MM.1S (cell line): ENCODE data around the gene TM4SF18.

Source experiments
- DNase-seq: peaks from one replicate; pipeline ENCODE4 v3.0.0-alpha.2; 2015
- H2AFZ ChIP-seq: fragments of 300-600 bp; sonication (generic); 2 replicates; pipeline ENCODE4 v1.6.0; 2016; ENCODE audit warnings: antibody characterized with exemption, low read length
- H3F3A ChIP-seq: fragments of 300-600 bp; sonication (generic); 2 replicates; pipeline ENCODE4 v1.6.1; 2016; ENCODE audit warnings: mild to moderate bottlenecking, antibody characterized with exemption, low read length, moderate library complexity, mixed read lengths; ENCODE audit not compliant: insufficient read depth
- H3K27ac ChIP-seq: fragments of 300-600 bp; sonication (generic); 2 replicates; pipeline ENCODE4 v1.5.1; 2016; ENCODE audit warnings: mild to moderate bottlenecking, low read length
- H3K27me3 ChIP-seq: fragments of 300-600 bp; sonication (generic); replicated peaks from 2 replicates; pipeline ENCODE4 v1.6.0; 2016; ENCODE audit warnings: low read length; ENCODE audit not compliant: insufficient read depth
- H3K36me3 ChIP-seq: fragments of 300-600 bp; sonication (generic); replicated peaks from 2 replicates; pipeline ENCODE4 v1.6.1; 2016; ENCODE audit warnings: mild to moderate bottlenecking, low read length, mixed read lengths; ENCODE audit not compliant: insufficient read depth
- H3K4me1 ChIP-seq: fragments of 300-600 bp; sonication (generic); 2 replicates; pipeline ENCODE4 v1.6.1; 2016; ENCODE audit warnings: low read length, mixed read lengths
- H3K4me2 ChIP-seq: fragments of 300-600 bp; sonication (generic); 2 replicates; pipeline ENCODE4 v1.6.0; 2016; ENCODE audit warnings: low read depth, low read length
- H3K4me3 ChIP-seq: fragments of 300-600 bp; sonication (generic); 2 replicates; pipeline ENCODE4 v1.5.1; 2016; ENCODE audit warnings: low read length, mixed read lengths
- H3K79me2 ChIP-seq: fragments of 300-600 bp; sonication (generic); 2 replicates; pipeline ENCODE4 v1.6.1; 2016; ENCODE audit warnings: mixed run types, low read length, mixed read lengths
- H3K9ac ChIP-seq: fragments of 300-600 bp; sonication (generic); 2 replicates; pipeline ENCODE4 v1.6.1; 2016; ENCODE audit warnings: low read length, mixed read lengths
- H3K9me2 ChIP-seq: fragments of 300-600 bp; sonication (generic); replicated peaks from 2 replicates; pipeline ENCODE4 v1.6.1; 2016; ENCODE audit warnings: mild to moderate bottlenecking, low read length, mixed read lengths; ENCODE audit not compliant: insufficient read depth
- H3K9me3 ChIP-seq: fragments of 300-600 bp; sonication (generic); replicated peaks from 2 replicates; pipeline ENCODE4 v1.6.1; 2016; ENCODE audit warnings: mild to moderate bottlenecking, low read length, mixed read lengths; ENCODE audit not compliant: insufficient read depth
- H4K20me1 ChIP-seq: fragments of 300-600 bp; sonication (generic); 2 replicates; pipeline ENCODE4 v1.6.1; 2016; ENCODE audit warnings: mild to moderate bottlenecking, low read length, moderate library complexity, mixed read lengths; ENCODE audit not compliant: insufficient read depth
- EZH2 ChIP-seq: fragments of 300-600 bp; sonication (generic); optimal IDR thresholded peaks from 2 replicates; pipeline ENCODE3; 2017; ENCODE audit warnings: low read depth, mild to moderate bottlenecking, antibody characterized with exemption, low read length, mixed read lengths
- EZH2phosphoT487 ChIP-seq: fragments of 300-600 bp; sonication (generic); IDR thresholded peaks from 2 replicates; pipeline ENCODE4 v1.6.1; 2018; ENCODE audit warnings: antibody characterized with exemption, low read length
- TF ChIP-seq, protein P1 (sequence below): fragments of 300-600 bp; sonication (generic); IDR thresholded peaks from 2 replicates; pipeline ENCODE4 v1.5.1; 2016; ENCODE audit warnings: antibody characterized with exemption, low read length, mixed read lengths

TM4SF18 gene

DNA sequence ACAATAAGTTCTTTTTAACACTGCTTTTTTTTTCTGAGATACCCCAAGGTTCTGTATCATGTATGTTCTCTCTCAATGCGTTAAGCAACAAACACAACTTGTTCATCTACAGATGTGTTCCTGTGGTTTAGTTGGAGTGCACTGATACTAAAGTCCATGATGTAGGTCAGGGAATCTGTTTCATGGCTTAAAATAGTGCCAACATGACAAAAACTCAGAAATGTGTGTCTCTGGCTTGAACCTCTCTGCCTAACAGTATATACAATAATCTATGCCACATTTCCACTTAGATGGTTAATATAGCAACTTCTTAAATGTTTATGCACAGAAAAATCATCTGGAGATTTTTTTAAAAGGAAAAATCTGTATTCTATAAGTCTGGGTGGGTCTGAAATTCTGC, 51.1 kb downstream of the TM4SF18 start:
- no peaks in the 10 kb centered on the region for H3K79me2 ChIP-seq
- no peak overlapping the region for H3K9ac ChIP-seq
- no peak overlapping the region for H2AFZ ChIP-seq
- no peaks in the 10 kb centered on the region for H3K9me2 ChIP-seq
- H3K36me3 ChIP-seq, result no peaks in the 10 kb centered on the region
- TF ChIP-seq EZH2, result no peak
- H3F3A ChIP-seq, result no peaks in the 10 kb centered on the region
- no peak for DNase-seq
- H3K27ac ChIP-seq, result no peak overlapping the region
- no peak overlapping the region for H3K4me3 ChIP-seq
- no peaks in the 10 kb centered on the region for H4K20me1 ChIP-seq
- H3K4me2 ChIP-seq, result no peak overlapping the region
- H3K9me3 ChIP-seq, result no peaks in the 10 kb centered on the region
- no peaks in the 10 kb centered on the region for H3K4me1 ChIP-seq
- no peaks in the 10 kb centered on the region for H3K27me3 ChIP-seq

DNA sequence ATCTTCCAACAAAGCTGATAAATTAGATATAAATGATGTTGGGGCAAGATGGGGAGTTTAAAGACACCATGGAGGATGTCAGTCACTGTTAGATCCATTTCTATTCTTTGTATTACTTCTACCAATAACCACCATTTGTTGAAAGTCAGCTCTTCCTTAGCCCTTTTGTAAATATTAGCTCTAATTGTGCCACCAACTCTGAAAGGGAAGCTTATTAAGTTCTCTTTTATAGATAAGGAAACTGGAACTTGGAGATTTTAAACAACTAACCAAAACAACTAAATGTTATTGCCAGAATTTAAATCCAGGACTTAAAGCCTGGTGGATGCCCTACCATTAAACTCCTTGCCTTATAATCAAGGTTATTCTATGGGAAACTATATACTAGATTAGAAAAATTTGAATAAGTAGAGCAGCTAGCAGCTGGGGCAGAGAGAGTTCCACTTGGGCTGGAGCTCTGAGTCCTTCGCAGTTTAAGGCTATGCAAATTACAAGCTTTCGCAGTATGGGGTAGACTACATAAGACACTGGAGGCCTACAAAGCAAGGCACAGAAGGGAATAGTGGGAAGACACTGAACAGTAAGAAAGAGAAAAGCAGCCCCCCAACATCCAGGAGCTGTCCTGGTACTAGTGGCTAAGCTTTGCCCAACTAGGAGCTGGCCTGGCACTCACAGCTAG, 52.6 kb downstream of the TM4SF18 start:
- Histone ChIP-seq H3K9me3 (no peaks in the 10 kb centered on the region), H3K4me3 (no peak overlapping the region), H3K27me3 (no peaks in the 10 kb centered on the region), H3K36me3 (no peaks in the 10 kb centered on the region), H3K27ac (no peak overlapping the region), H3K4me1 (no peaks in the 10 kb centered on the region), H3F3A (no peaks in the 10 kb centered on the region), H3K9me2 (no peaks in the 10 kb centered on the region), H3K4me2 (no peak overlapping the region), H3K9ac (no peak overlapping the region), H2AFZ (no peak overlapping the region), H4K20me1 (no peaks in the 10 kb centered on the region), H3K79me2 (no peaks in the 10 kb centered on the region)
- no peak for DNase-seq
- TF ChIP-seq EZH2 (no peak), EZH2phosphoT487 (no peak)
- TF ChIP-seq, protein P1, sequence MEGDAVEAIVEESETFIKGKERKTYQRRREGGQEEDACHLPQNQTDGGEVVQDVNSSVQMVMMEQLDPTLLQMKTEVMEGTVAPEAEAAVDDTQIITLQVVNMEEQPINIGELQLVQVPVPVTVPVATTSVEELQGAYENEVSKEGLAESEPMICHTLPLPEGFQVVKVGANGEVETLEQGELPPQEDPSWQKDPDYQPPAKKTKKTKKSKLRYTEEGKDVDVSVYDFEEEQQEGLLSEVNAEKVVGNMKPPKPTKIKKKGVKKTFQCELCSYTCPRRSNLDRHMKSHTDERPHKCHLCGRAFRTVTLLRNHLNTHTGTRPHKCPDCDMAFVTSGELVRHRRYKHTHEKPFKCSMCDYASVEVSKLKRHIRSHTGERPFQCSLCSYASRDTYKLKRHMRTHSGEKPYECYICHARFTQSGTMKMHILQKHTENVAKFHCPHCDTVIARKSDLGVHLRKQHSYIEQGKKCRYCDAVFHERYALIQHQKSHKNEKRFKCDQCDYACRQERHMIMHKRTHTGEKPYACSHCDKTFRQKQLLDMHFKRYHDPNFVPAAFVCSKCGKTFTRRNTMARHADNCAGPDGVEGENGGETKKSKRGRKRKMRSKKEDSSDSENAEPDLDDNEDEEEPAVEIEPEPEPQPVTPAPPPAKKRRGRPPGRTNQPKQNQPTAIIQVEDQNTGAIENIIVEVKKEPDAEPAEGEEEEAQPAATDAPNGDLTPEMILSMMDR, result no peak

DNA sequence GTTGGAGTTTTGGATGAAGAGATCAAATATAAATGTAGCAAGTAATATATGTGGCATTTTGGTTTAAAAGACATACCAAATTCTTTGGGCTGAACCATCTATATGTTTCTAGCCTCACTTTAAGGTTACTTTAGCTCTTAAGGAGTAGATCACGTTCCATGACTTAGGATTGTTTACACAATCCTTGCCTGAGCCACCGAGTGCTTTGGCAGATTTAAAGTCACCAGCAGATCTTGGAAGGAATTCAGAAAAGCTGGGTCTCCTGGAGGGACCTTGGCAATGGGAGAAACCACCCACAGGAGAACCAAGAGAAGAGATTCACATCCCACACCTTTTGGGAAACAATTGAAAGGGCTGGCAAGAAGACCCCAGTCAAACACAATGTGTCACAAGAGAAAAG, 54.5 kb downstream of the TM4SF18 start:
- no peak overlapping the region for H3K4me3 ChIP-seq
- no peak overlapping the region for H3K9ac ChIP-seq
- H3F3A ChIP-seq, result no peaks in the 10 kb centered on the region
- no peaks in the 10 kb centered on the region for H3K4me1 ChIP-seq
- H2AFZ ChIP-seq, result no peak overlapping the region
- H3K9me3 ChIP-seq, result no peaks in the 10 kb centered on the region
- no peak overlapping the region for H3K27ac ChIP-seq
- no peaks in the 10 kb centered on the region for H3K79me2 ChIP-seq
- no peak for DNase-seq
- H3K36me3 ChIP-seq, result no peaks in the 10 kb centered on the region
- H3K9me2 ChIP-seq, result no peaks in the 10 kb centered on the region
- H3K27me3 ChIP-seq, result no peaks in the 10 kb centered on the region
- H3K4me2 ChIP-seq, result no peak overlapping the region
- TF ChIP-seq EZH2phosphoT487, result no peak
- TF ChIP-seq EZH2, result no peak
- TF ChIP-seq, protein P1, result no peak
- no peaks in the 10 kb centered on the region for H4K20me1 ChIP-seq

DNA sequence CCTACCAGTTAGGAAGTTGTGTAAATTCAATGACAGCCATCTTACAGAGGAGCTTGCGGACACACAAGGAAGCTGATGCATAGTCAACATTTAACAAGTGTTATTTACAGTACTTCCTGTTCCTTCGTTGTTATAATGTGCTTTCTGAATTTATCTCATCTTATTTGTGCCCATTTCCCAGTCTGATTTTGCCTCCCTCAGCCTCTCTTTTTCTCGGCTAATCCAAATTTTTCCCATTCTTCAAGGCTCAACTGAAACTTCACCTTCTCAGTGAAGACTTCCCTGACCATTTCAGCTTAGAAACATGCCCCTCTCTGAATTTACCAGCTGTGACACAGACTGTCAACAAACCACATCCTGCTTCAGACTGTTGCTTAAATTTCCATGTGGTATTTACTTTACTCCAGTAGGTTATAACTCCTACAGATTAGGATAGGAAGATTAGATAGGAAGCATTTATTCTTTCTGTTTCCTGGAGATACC, 56.1 kb downstream of the TM4SF18 start:
- Histone ChIP-seq H3F3A (no peaks in the 10 kb centered on the region), H4K20me1 (no peaks in the 10 kb centered on the region), H3K9me2 (no peaks in the 10 kb centered on the region), H3K27me3 (no peaks in the 10 kb centered on the region), H2AFZ (no peak overlapping the region), H3K79me2 (no peaks in the 10 kb centered on the region), H3K4me2 (no peak overlapping the region), H3K4me1 (no peaks in the 10 kb centered on the region), H3K9ac (no peak overlapping the region), H3K36me3 (no peaks in the 10 kb centered on the region), H3K9me3 (no peaks in the 10 kb centered on the region), H3K4me3 (no peak overlapping the region), H3K27ac (no peak overlapping the region)
- peak; percentile 16 for DNase-seq
- TF ChIP-seq, protein P1, result no peak
- no peak for TF ChIP-seq EZH2
- no peak for TF ChIP-seq EZH2phosphoT487
